Hepatocyte (in vitro differentiated cells): ENCODE results near the gene DENND6B. TPM values are rescaled to one million over a fixed set of nuclear protein-coding genes. Genes with fewer than 3 reads are reported as not detected.

ENCODE experiments used
- DNase-seq: peaks from one replicate; pipeline ENCODE4 v3.0.0-alpha.2; 2016; ENCODE audit warnings: low spot score
- H2AFZ ChIP-seq: fragments of 200-600 bp; sonication (generic); 2 replicates; pipeline ENCODE4 v1.6.0; 2016; ENCODE audit warnings: antibody characterized with exemption, mild to moderate bottlenecking
- H3K27ac ChIP-seq: fragments of 200-600 bp; sonication (generic); 2 replicates; pipeline ENCODE4 v1.5.1; 2016; ENCODE audit warnings: mild to moderate bottlenecking
- H3K27me3 ChIP-seq: fragments of 200-600 bp; sonication (generic); 2 replicates; pipeline ENCODE4 v1.6.1; 2016
- H3K36me3 ChIP-seq: fragments of 200-600 bp; sonication (generic); replicated peaks from 2 replicates; pipeline ENCODE4 v1.5.1; 2016; ENCODE audit warnings: low read depth; ENCODE audit not compliant: insufficient read depth
- H3K4me1 ChIP-seq: fragments of 200-600 bp; sonication (generic); 2 replicates; pipeline ENCODE4 v1.5.1; 2016; ENCODE audit warnings: mild to moderate bottlenecking, moderate library complexity; ENCODE audit not compliant: insufficient read depth
- H3K4me2 ChIP-seq: fragments of 200-600 bp; sonication (generic); 2 replicates; pipeline ENCODE4 v1.6.0; 2016
- H3K4me3 ChIP-seq: fragments of 200-600 bp; sonication (generic); 2 replicates; pipeline ENCODE4 v1.5.1; 2016; ENCODE audit warnings: mild to moderate bottlenecking
- H3K79me2 ChIP-seq: fragments of 200-600 bp; sonication (generic); 2 replicates; pipeline ENCODE4 v1.6.0; 2017; ENCODE audit warnings: mild to moderate bottlenecking
- H3K9me2 ChIP-seq: fragments of 200-600 bp; sonication (generic); replicated peaks from 2 replicates; pipeline ENCODE4 v1.6.0; 2017; ENCODE audit warnings: mild to moderate bottlenecking; ENCODE audit not compliant: insufficient read depth
- H3K9me3 ChIP-seq: fragments of 200-600 bp; sonication (generic); 2 replicates; pipeline ENCODE4 v1.5.1; 2016; ENCODE audit warnings: low read depth, mild to moderate bottlenecking
- H4K20me1 ChIP-seq: fragments of 200-600 bp; sonication (generic); 2 replicates; pipeline ENCODE4 v1.6.0; 2016; ENCODE audit warnings: mild to moderate bottlenecking; ENCODE audit not compliant: insufficient read depth, poor library complexity, severe bottlenecking
- CTCF ChIP-seq: fragments of 200-600 bp; sonication (generic); IDR thresholded peaks from 2 replicates; pipeline ENCODE4 v1.5.1; 2016; ENCODE audit warnings: antibody characterized with exemption, mild to moderate bottlenecking; ENCODE audit not compliant: poor library complexity
- EZH2 ChIP-seq: fragments of 200-600 bp; sonication (generic); IDR thresholded peaks from 2 replicates; pipeline ENCODE4 v1.6.1; 2016; ENCODE audit warnings: antibody characterized with exemption, mild to moderate bottlenecking, borderline replicate concordance
- EZH2phosphoT487 ChIP-seq: fragments of 200-600 bp; sonication (generic); IDR thresholded peaks from one replicate; pipeline ENCODE4 v1.6.1; 2018; ENCODE audit warnings: antibody characterized with exemption, mild to moderate bottlenecking, low read depth, moderate library complexity; ENCODE audit not compliant: unreplicated experiment, severe bottlenecking
- WGBS: methylation state at CpG from one replicate; pipeline ENCODE4 v1.1.6; 2016; ENCODE audit warnings: low lambda C conversion rate; ENCODE audit errors: missing lambda C conversion rate; 5-methylcytosine and 5-hydroxymethylcytosine counted together
- polyA plus RNA-seq: library from polyadenylated mRNA; unstranded; fragments of >200 nt; fragmentation: Nextera tagmentation; extraction: Ambion mirVana; gene quantifications from 2 replicates; pipeline ENCODE4 v1.2.1, GENCODE V29; 2016
- total RNA-seq: library from RNA; depleted of rRNA; stranded (reverse); fragments of >200 nt; gene quantifications from 2 replicates; pipeline ENCODE4 v1.2.3, GENCODE V29; 2014

The DENND6B gene
- total and polyA plus RNA-seq, 2 experiments from 2014 or later: 3.3 to 8.7 TPM

- H3K4me3 ChIP-seq: no peak overlapping the region
- TF ChIP-seq EZH2: no peak
- no peak for TF ChIP-seq CTCF
- TF ChIP-seq EZH2phosphoT487: no peak
- H3K4me2 ChIP-seq: peak overlapping the region; percentile 11
These were observed 18.8 kb downstream of the DENND6B start for GRCh38 chr22:50307890-50308596.

GRCh38 chr22:50306753-50307749 is 19.8 kb downstream of the DENND6B start, which contains the start of gene PLXNB2:
Gene PLXNB2, minus strand, starts transcription at chr22:50307646. Its CDS starts 17,062 bp downstream, at chr22:50290584.
- Histone ChIP-seq H3K4me3 (peak within 1 kb of the TSS; percentile 97), H3K36me3 (no peaks in the 10 kb centered on the region), H3K27me3 (no peaks in the 10 kb centered on the region), H3K9me2 (no peaks in the 10 kb centered on the region), H3K9me3 (no peaks in the 10 kb centered on the region), H3K27ac (peak within 1 kb of the TSS; percentile 98), H3K79me2 (peaks cover 49% of the 10 kb centered on the region), H3K4me1 (peaks cover 51% of the 10 kb centered on the region), H4K20me1 (peaks cover 21% of the 10 kb centered on the region), H2AFZ (no peak within 1 kb of the TSS), H3K4me2 (peak within 1 kb of the TSS; percentile 98)
- TF ChIP-seq EZH2phosphoT487 (no peak), CTCF (no peak), EZH2 (no peak)
- DNase-seq: peak; percentile 92
- WGBS: 1% methylated on average over 57 of the region's 105 CpGs

More at GRCh38 chr22:50307890-50308596, 18.8 kb downstream of the DENND6B start:
- Histone ChIP-seq H3K36me3 (no peaks in the 10 kb centered on the region), H2AFZ (no peak overlapping the region), H4K20me1 (peaks cover 11% of the 10 kb centered on the region), H3K9me3 (no peaks in the 10 kb centered on the region), H3K27me3 (no peaks in the 10 kb centered on the region), H3K79me2 (peaks cover 39% of the 10 kb centered on the region), H3K4me1 (peaks cover 41% of the 10 kb centered on the region), H3K27ac (peak overlapping the region; percentile 85), H3K9me2 (no peaks in the 10 kb centered on the region)
- 86% methylated on average over 12 of the region's 19 CpGs for WGBS
- DNase-seq: no peak

- DNase-seq: peak; percentile 87
These were observed 20.8 kb downstream of the DENND6B start for GRCh38 chr22:50305923-50306566.

More at GRCh38 chr22:50305923-50306566, 20.8 kb downstream of the DENND6B start:
- WGBS: 8% methylated on average over 21 of the region's 21 CpGs
- H3K36me3 ChIP-seq: no peaks in the 10 kb centered on the region
- no peaks in the 10 kb centered on the region for H3K9me3 ChIP-seq
- H3K27ac ChIP-seq: peak overlapping the region; percentile 98
- H3K27me3 ChIP-seq: no peaks in the 10 kb centered on the region
- H3K9me2 ChIP-seq: no peaks in the 10 kb centered on the region
- peak overlapping the region; percentile 97 for H3K4me3 ChIP-seq
- peaks cover 61% of the 10 kb centered on the region for H3K4me1 ChIP-seq
- peak overlapping the region; percentile 98 for H3K4me2 ChIP-seq
- no peak for TF ChIP-seq CTCF
- TF ChIP-seq EZH2phosphoT487: no peak
- TF ChIP-seq EZH2: no peak
- peaks cover 31% of the 10 kb centered on the region for H4K20me1 ChIP-seq
- H2AFZ ChIP-seq: no peak overlapping the region
- peaks cover 59% of the 10 kb centered on the region for H3K79me2 ChIP-seq
